HEK293 (cell line): ENCODE measurements around the gene TMEM243.

Experiments used
- ZBTB7A ChIP-seq: fragments of 450-650 bp; formaldehyde crosslinking; IDR thresholded peaks from 2 replicates; pipeline ENCODE4 v1.5.1; 2016; ENCODE audit warnings: low read depth, missing biosample characterization, missing genetic modification characterization
- ZNF639 ChIP-seq: fragments of 450-650 bp; formaldehyde crosslinking; IDR thresholded peaks from 2 replicates; pipeline ENCODE4 v1.5.1; 2016; ENCODE audit warnings: missing biosample characterization, missing genetic modification characterization

- TF ChIP-seq ZNF639 = no peak
- TF ChIP-seq ZBTB7A = no peak
Measured at GRCh38 chr7:87223666-87224065, 4.1 kb upstream of the TMEM243 start.
